Muscle of back (tissue), 13 donors: ENCODE measurements around the gene WDR72. TPM values are rescaled to one million over a fixed set of nuclear protein-coding genes. Genes with fewer than 3 reads are reported as not detected.
"Not testable (repeated sequence)": the region's sequence is repeated elsewhere in the genome, so short reads cannot be mapped to it uniquely, and the experiment has no call there.

Source experiments
- DNase-seq, 3 donors: peaks; one replicate each; pipeline versions ENCODE4 v3.0.0 to v3.0.0-alpha.2; 2013
- long read RNA-seq, 9 donors: transcript quantifications; one replicate each; lab custom pipeline, GENCODE V29; 2026
- polyA plus RNA-seq, 10 donors: library from polyadenylated mRNA; unstranded; fragments of 120-200 nt; gene quantifications; one replicate each; pipeline ENCODE4 v1.2.1, GENCODE V29; 2013; ENCODE audit not compliant: insufficient read length in 10 of 10

The WDR72 gene
- polyA plus RNA-seq: under 1 TPM; 0.27 to 0.80 (median 0.54) TPM
- long read RNA-seq, donor 1: 0 reads
- long read RNA-seq, donor 2: 0 reads
- long read RNA-seq, donor 3: 0 reads
- long read RNA-seq, donor 4: 0 reads
- long read RNA-seq, donor 5: 0 reads
- long read RNA-seq, donor 6: 0 reads
- long read RNA-seq, donor 7: 0 reads
- long read RNA-seq, donor 8: 0 reads
- long read RNA-seq, donor 9: 0 reads

- DNase-seq: peak in 1 of 3 donors; percentile 21
These were observed at the start of gene WDR72 for GRCh38 chr15:53759411-53759931. WDR72 (minus strand) TSS chr15:53759663; CDS start chr15:53733149, 26,514 bp downstream.

- DNase-seq: peak; percentile 15 to 66 (median 25)
These were observed 48.7 kb upstream of the WDR72 start for GRCh38 chr15:53808058-53808706.

GRCh38 chr15:53807501-53807900 is 48.0 kb upstream of the WDR72 start:
- DNase-seq: peak; percentile 81 to 95 (median 87)

- no peak for DNase-seq
These were observed 43.2 kb upstream of the WDR72 start for GRCh38 chr15:53802672-53803071.

GRCh38 chr15:53791581-53791980 is 32.1 kb upstream of the WDR72 start:
- no peak for DNase-seq

GRCh38 chr15:53789654-53790375 is 30.4 kb upstream of the WDR72 start:
- no peak for DNase-seq

- no peak for DNase-seq
These were observed 26.9 kb upstream of the WDR72 start for GRCh38 chr15:53786401-53786800.

- not testable (repeated sequence) for DNase-seq
These were observed 25.8 kb upstream of the WDR72 start for GRCh38 chr15:53785241-53785640.

GRCh38 chr15:53762916-53763315 is 3.5 kb upstream of the WDR72 start:
- DNase-seq: no peak

- DNase-seq: no peak
These were observed 1.1 kb downstream of the WDR72 start for GRCh38 chr15:53758412-53758811.

GRCh38 chr15:53757906-53758305 is 1.6 kb downstream of the WDR72 start:
- no peak for DNase-seq

- DNase-seq: no peak
These were observed 5.7 kb downstream of the WDR72 start for GRCh38 chr15:53753813-53754212.

GRCh38 chr15:53752406-53752805 is 7.1 kb downstream of the WDR72 start:
- DNase-seq: no peak

- DNase-seq: no peak
These were observed 11.9 kb downstream of the WDR72 start for GRCh38 chr15:53747501-53748068.

GRCh38 chr15:53746101-53746500 is 13.4 kb downstream of the WDR72 start:
- DNase-seq: no peak

GRCh38 chr15:53739651-53740050 is 19.8 kb downstream of the WDR72 start:
- no peak for DNase-seq

- no peak for DNase-seq
These were observed 20.3 kb downstream of the WDR72 start for GRCh38 chr15:53739187-53739586.

GRCh38 chr15:53721334-53722087 is 38.0 kb downstream of the WDR72 start:
- DNase-seq: no peak

GRCh38 chr15:53716909-53717876 is 42.3 kb downstream of the WDR72 start:
- peak in 2 of 3 donors; percentile 22 to 46 for DNase-seq

GRCh38 chr15:53713218-53713617 is 46.2 kb downstream of the WDR72 start:
- DNase-seq: no peak
